ENCODE measurements around the gene LASP1NB.
"Not testable (repeated sequence)": the region's sequence is repeated elsewhere in the genome, so short reads cannot be mapped to it uniquely, and the experiment has no call there.

Gene LASP1NB

GRCh38 chr17:38967290-38967738, 41.9 kb downstream of the LASP1NB start, which contains the start of gene FBXO47:
FBXO47 (minus strand) TSS chr17:38967403; CDS start chr17:38963025, 4,378 bp downstream.
- DNase-seq (ENCODE audit: low read depth) = peak; percentile 67

GRCh38 chr17:38969281-38969680, 43.9 kb downstream of the LASP1NB start:
- DNase-seq (ENCODE audit: low read depth) = no peak

GRCh38 chr17:38970128-38970527, 44.7 kb downstream of the LASP1NB start:
- no peak for DNase-seq (ENCODE audit: low read depth)

- DNase-seq (ENCODE audit: low read depth) = no peak
Observed at GRCh38 chr17:38970804-38971203, 45.4 kb downstream of the LASP1NB start.

GRCh38 chr17:38976187-38976551, 50.8 kb downstream of the LASP1NB start:
- DNase-seq (ENCODE audit: low read depth) = not testable (repeated sequence)

- DNase-seq (ENCODE audit: low read depth) = no peak
Observed at GRCh38 chr17:38978180-38978579, 52.8 kb downstream of the LASP1NB start.

Measured in T-helper 22 cell (primary cell).